ENCODE measurements around the gene LMO4. TPM values are rescaled to one million over a fixed set of nuclear protein-coding genes. Genes with fewer than 3 reads are reported as not detected.

Gene LMO4
- total RNA-seq, 1 experiment from 2014 or later, result 38.5 TPM

- TF ChIP-seq, protein P1, sequence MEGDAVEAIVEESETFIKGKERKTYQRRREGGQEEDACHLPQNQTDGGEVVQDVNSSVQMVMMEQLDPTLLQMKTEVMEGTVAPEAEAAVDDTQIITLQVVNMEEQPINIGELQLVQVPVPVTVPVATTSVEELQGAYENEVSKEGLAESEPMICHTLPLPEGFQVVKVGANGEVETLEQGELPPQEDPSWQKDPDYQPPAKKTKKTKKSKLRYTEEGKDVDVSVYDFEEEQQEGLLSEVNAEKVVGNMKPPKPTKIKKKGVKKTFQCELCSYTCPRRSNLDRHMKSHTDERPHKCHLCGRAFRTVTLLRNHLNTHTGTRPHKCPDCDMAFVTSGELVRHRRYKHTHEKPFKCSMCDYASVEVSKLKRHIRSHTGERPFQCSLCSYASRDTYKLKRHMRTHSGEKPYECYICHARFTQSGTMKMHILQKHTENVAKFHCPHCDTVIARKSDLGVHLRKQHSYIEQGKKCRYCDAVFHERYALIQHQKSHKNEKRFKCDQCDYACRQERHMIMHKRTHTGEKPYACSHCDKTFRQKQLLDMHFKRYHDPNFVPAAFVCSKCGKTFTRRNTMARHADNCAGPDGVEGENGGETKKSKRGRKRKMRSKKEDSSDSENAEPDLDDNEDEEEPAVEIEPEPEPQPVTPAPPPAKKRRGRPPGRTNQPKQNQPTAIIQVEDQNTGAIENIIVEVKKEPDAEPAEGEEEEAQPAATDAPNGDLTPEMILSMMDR (IDR thresholded peaks at IDR 0.05 in 2 of 3, conservative IDR thresholded peaks at IDR 0.05 in 1 of 3; ENCODE audit: borderline replicate concordance in 1 of 3, insufficient read depth in 1 of 3, low read depth in 2 of 3, low read length in 2 of 3), result no peak
- TF ChIP-seq TCF7L2 (IDR thresholded peaks at IDR 0.05; ENCODE audit: borderline replicate concordance, extremely low read depth, insufficient read depth, insufficient read length), result no peak
- no peak for TF ChIP-seq CEBPB (IDR thresholded peaks at IDR 0.05; ENCODE audit: low read depth)
- TF ChIP-seq ZBTB33 (IDR thresholded peaks at IDR 0.05; ENCODE audit: extremely low read depth, insufficient replicate concordance, low read length), result no peak
- TF ChIP-seq SIN3A (IDR thresholded peaks at IDR 0.05; ENCODE audit: low read depth), result no peak
- TF ChIP-seq EZH2phosphoT487 (IDR thresholded peaks at IDR 0.05; ENCODE audit: borderline replicate concordance), result no peak
- TF ChIP-seq ATF3 (IDR thresholded peaks at IDR 0.05), result no peak
- no peak for TF ChIP-seq ZFX (IDR thresholded peaks at IDR 0.05)
- TF ChIP-seq ELF1 (IDR thresholded peaks at IDR 0.05; ENCODE audit: borderline replicate concordance, low read depth), result no peak
- no peak for TF ChIP-seq ZNF274 (IDR thresholded peaks at IDR 0.05; ENCODE audit: low read depth, low read length)
- Histone ChIP-seq H3K9me2 (ENCODE audit: insufficient read depth) (no peaks in the 10 kb centered on the region), H2AFZ (ENCODE audit: low read depth, low read length, poor library complexity, severe bottlenecking) (no peak overlapping the region), H3K9ac (ENCODE audit: low read length) (no peak overlapping the region), H3K27me3 (ENCODE audit: insufficient read depth, low read length) (no peaks in the 10 kb centered on the region), H3K27ac (ENCODE audit: low read depth, low read length) (no peak overlapping the region), H3K4me3 (replicated peaks in 1 of 2; ENCODE audit: low read depth in 1 of 2, low read length in 2 of 2) (no peak overlapping the region), H4K20me1 (ENCODE audit: insufficient read depth) (no peaks in the 10 kb centered on the region), H3K4me2 (ENCODE audit: low read length) (peak overlapping the region; percentile 66; the same call in 1 of the 2 replicates), H3K4me1 (ENCODE audit: control insufficient read depth in 1 of 2, insufficient read depth in 2 of 2, low read length in 2 of 2) (peaks cover 8 to 17% of the 10 kb centered on the region in 2 experiments), H3K9me3 (ENCODE audit: control insufficient read depth in 1 of 2, insufficient read depth in 1 of 2, low read depth in 1 of 2, low read length in 2 of 2) (peaks cover 0 to 3% of the 10 kb centered on the region in 2 experiments; a peak in 1 of 4 replicates), H3K36me3 (ENCODE audit: control insufficient read depth in 1 of 2, insufficient read depth in 2 of 2, low read length in 2 of 2) (no peaks in the 10 kb centered on the region), H3K79me2 (ENCODE audit: insufficient read depth, low read length) (no peaks in the 10 kb centered on the region)
- ChIA-PET CTCF (no interaction called here), POLR2A (no interaction called here), RAD21 (ENCODE audit: low non-redundant PET in 1 of 2, low total read pairs in 2 of 2, uncharacterized antibody in 2 of 2, unreplicated experiment in 2 of 2) (no interaction called here)
- intact Hi-C loops (cut with micrococcal nuclease), result no loop called here
- DNase-seq (ENCODE audit: low read depth, low spot score) (no peak), ATAC-seq (no peak)
- no TSS peak for BruUV-seq (replicated peaks)
Observed at GRCh38 chr1:87393445-87394085, 64.9 kb downstream of the LMO4 start.
